WTC11 (cell line): ENCODE results near the gene DHFR. TPM values are rescaled to one million over a fixed set of nuclear protein-coding genes. Genes with fewer than 3 reads are reported as not detected.
A peak's percentile ranks its signal among the peaks of the same experiment; 100 is the strongest.

Source experiments
- ATAC-seq: fragments of 200-7000 bp; cut with Tn5 transposase; 2 replicates; pipeline ENCODE4 v1.10.0; 2021; ENCODE audit warnings: mild to moderate bottlenecking, moderate library complexity
- CTCF ChIA-PET: fragments of 300-600 bp; sonication (Branson Sonifier 250); formaldehyde crosslinking; loops from one replicate; lab custom pipeline; 2021; ENCODE audit warnings: antibody characterized with exemption; lab: Charles Lee
- POLR2A ChIA-PET: fragments of 350-600 bp; sonication (Branson Sonifier 250); formaldehyde crosslinking; loops from one replicate; lab custom pipeline; 2021; ENCODE audit warnings: antibody characterized with exemption; lab: Charles Lee
- DNase-seq: peaks from one replicate; pipeline ENCODE4 v3.0.0; 2021; ENCODE audit warnings: low spot score
- H3K27ac Mint-ChIP-seq: 2 replicates; pipeline ENCODE4 v1.8.0; 2021; ENCODE audit warnings: mixed read lengths
- H3K27me3 Mint-ChIP-seq: 2 replicates; pipeline ENCODE4 v1.8.0; 2021; ENCODE audit warnings: low read depth, mild to moderate bottlenecking, moderate library complexity, mixed read lengths
- H3K36me3 Mint-ChIP-seq: 2 replicates; pipeline ENCODE4 v1.8.0; 2021; ENCODE audit warnings: mixed read lengths
- H3K4me1 Mint-ChIP-seq: 2 replicates; pipeline ENCODE4 v1.8.0; 2022; ENCODE audit warnings: mixed read lengths
- H3K4me3 Mint-ChIP-seq: 2 replicates; pipeline ENCODE4 v1.8.0; 2021; ENCODE audit warnings: mild to moderate bottlenecking, moderate library complexity, mixed read lengths
- H3K9me3 Mint-ChIP-seq: 2 replicates; pipeline ENCODE4 v1.8.0; 2021; ENCODE audit warnings: mixed read lengths
- EMX1 ChIP-seq: fragments of 250-450 bp; sonication (Bioruptor Pico); IDR thresholded peaks from 2 replicates; pipeline ENCODE4 v1.8.0; 2021; ENCODE audit warnings: mild to moderate bottlenecking
- FOXJ3 ChIP-seq: sonication (generic); formaldehyde crosslinking; IDR thresholded peaks from 2 replicates; pipeline ENCODE4 v1.9.0; 2021; ENCODE audit warnings: missing genetic modification reagents, mild to moderate bottlenecking, borderline replicate concordance
- GABPB1 ChIP-seq: sonication (generic); formaldehyde crosslinking; IDR thresholded peaks from 2 replicates; pipeline ENCODE4 v1.8.1; 2023; ENCODE audit warnings: mild to moderate bottlenecking, missing genetic modification reagents
- GRHL2 ChIP-seq: fragments of 250-450 bp; sonication (Bioruptor Pico); IDR thresholded peaks from 2 replicates; pipeline ENCODE4 v1.8.0; 2022; ENCODE audit warnings: mild to moderate bottlenecking, moderate library complexity; ENCODE audit not compliant: insufficient replicate concordance, severe bottlenecking
- GTF2I ChIP-seq: fragments of 250-450 bp; sonication (Bioruptor Pico); conservative IDR thresholded peaks from 2 replicates; pipeline ENCODE4 v1.4.0; 2021; ENCODE audit warnings: mild to moderate bottlenecking
- MXD4 ChIP-seq: fragments of 250-450 bp; sonication (Bioruptor Pico); IDR thresholded peaks from 2 replicates; pipeline ENCODE4 v1.8.0; 2021; ENCODE audit warnings: mild to moderate bottlenecking, moderate library complexity, borderline replicate concordance
- MYBL2 ChIP-seq: sonication (generic); formaldehyde crosslinking; IDR thresholded peaks from 2 replicates; pipeline ENCODE4 v1.8.1; 2023; ENCODE audit warnings: mild to moderate bottlenecking, moderate library complexity, missing genetic modification reagents
- NFATC4 ChIP-seq: fragments of 250-450 bp; sonication (Bioruptor Pico); IDR thresholded peaks from 2 replicates; pipeline ENCODE4 v1.9.0; 2021; ENCODE audit warnings: mild to moderate bottlenecking
- OVOL2 ChIP-seq: fragments of 250-450 bp; sonication (Bioruptor Pico); IDR thresholded peaks from 2 replicates; pipeline ENCODE4 v1.9.0; 2021; ENCODE audit warnings: mild to moderate bottlenecking, borderline replicate concordance
- PRRX2 ChIP-seq: fragments of 250-450 bp; sonication (Bioruptor Pico); IDR thresholded peaks from 2 replicates; pipeline ENCODE4 v1.8.0; 2021; ENCODE audit warnings: mild to moderate bottlenecking
- RORB ChIP-seq: fragments of 250-450 bp; sonication (Bioruptor Pico); IDR thresholded peaks from 2 replicates; pipeline ENCODE4 v1.9.0; 2021; ENCODE audit warnings: mild to moderate bottlenecking
- TCF7 ChIP-seq: sonication (generic); formaldehyde crosslinking; IDR thresholded peaks from 2 replicates; pipeline ENCODE4 v1.8.0; 2022; ENCODE audit warnings: mild to moderate bottlenecking, low read depth, missing genetic modification reagents, moderate library complexity
- TEAD4 ChIP-seq: sonication (generic); formaldehyde crosslinking; IDR thresholded peaks from 2 replicates; pipeline ENCODE4 v1.8.0; 2022; ENCODE audit warnings: mild to moderate bottlenecking, missing genetic modification reagents
- ZBTB21 ChIP-seq: sonication (generic); formaldehyde crosslinking; IDR thresholded peaks from 2 replicates; pipeline ENCODE4 v1.8.1; 2023; ENCODE audit warnings: mild to moderate bottlenecking, missing genetic modification reagents, borderline replicate concordance
- ZNF416 ChIP-seq: fragments of 250-450 bp; sonication (Bioruptor Pico); IDR thresholded peaks from 2 replicates; pipeline ENCODE4 v1.9.0; 2021; ENCODE audit warnings: mild to moderate bottlenecking, inconsistent platforms
- total RNA-seq: library from RNA; stranded (reverse); gene quantifications from 3 replicates; pipeline ENCODE4 v1.2.3, GENCODE V29; 2021
- TF ChIP-seq, protein P1 (sequence below): sonication (generic); formaldehyde crosslinking; IDR thresholded peaks from 2 replicates; pipeline ENCODE4 v1.8.1; 2022; ENCODE audit warnings: missing genetic modification reagents, borderline replicate concordance
- TF ChIP-seq, protein P2 (sequence below): sonication (generic); formaldehyde crosslinking; IDR thresholded peaks from 2 replicates; pipeline ENCODE4 v1.8.0; 2022; ENCODE audit warnings: mild to moderate bottlenecking, missing genetic modification reagents
- TF ChIP-seq, protein P3 (sequence below): sonication (generic); formaldehyde crosslinking; conservative IDR thresholded peaks from 2 replicates; pipeline ENCODE4 v1.8.1; 2023; ENCODE audit warnings: mild to moderate bottlenecking, low read depth, missing genetic modification reagents, moderate library complexity
- TF ChIP-seq, protein P4 (sequence below): sonication (generic); formaldehyde crosslinking; IDR thresholded peaks from 2 replicates; pipeline ENCODE4 v1.8.1; 2023; ENCODE audit warnings: mild to moderate bottlenecking, missing genetic modification reagents, borderline replicate concordance
- TF ChIP-seq, protein P5 (sequence below): sonication (generic); formaldehyde crosslinking; IDR thresholded peaks from 2 replicates; pipeline ENCODE4 v1.8.1; 2023; ENCODE audit warnings: mild to moderate bottlenecking, missing genetic modification reagents, moderate library complexity

The DHFR gene
- total RNA-seq, 1 experiment from 2014 or later: 68.0 TPM

DNA sequence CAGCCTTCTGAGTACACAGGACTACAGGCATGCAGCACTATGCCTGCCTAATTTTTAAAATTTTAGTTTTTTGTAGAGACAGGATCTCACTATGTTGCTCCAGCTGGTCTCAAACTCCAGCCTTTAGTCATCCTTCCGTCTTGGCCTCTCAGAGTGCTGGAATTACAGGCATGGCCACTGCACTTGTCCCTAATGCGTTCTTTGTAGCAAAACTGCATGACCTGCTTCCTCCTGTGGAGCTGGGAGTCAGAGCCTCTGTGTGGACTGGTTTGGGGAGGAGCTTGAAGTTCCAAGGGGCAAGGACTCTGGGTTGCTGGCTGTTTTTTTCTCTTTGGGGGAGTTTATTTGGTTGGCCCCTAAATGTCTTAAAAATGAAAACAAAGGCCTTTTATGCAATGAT is 62.0 kb downstream of the DHFR start:
- H3K4me3 Mint-ChIP-seq: no peak overlapping the region
- CTCF ChIA-PET: interaction anchor here (0.5 to 1.4 kb wide), 2 partner anchors 22 to 247 kb away, joined by 4 to 5 read pairs; no protein-coding TSS in a partner anchor
- H3K4me1 Mint-ChIP-seq: peaks cover 8% of the 10 kb centered on the region
- peak; percentile 61 for ATAC-seq
- H3K27ac Mint-ChIP-seq: no peak overlapping the region; the same call in 1 of the 2 replicates
- no peaks in the 10 kb centered on the region for H3K27me3 Mint-ChIP-seq
- POLR2A ChIA-PET: interaction anchor here (0.6 kb wide), 2 partner anchors 104 to 105 kb away, joined by 3 read pairs; partner anchors contain the start of gene FAM151B
- TF ChIP-seq ZBTB21 (no peak), TCF7 (CRISPR knock-in tag) (no peak), RORB (CRISPR knock-in tag) (no peak), OVOL2 (no peak)
- TF ChIP-seq, protein P1, sequence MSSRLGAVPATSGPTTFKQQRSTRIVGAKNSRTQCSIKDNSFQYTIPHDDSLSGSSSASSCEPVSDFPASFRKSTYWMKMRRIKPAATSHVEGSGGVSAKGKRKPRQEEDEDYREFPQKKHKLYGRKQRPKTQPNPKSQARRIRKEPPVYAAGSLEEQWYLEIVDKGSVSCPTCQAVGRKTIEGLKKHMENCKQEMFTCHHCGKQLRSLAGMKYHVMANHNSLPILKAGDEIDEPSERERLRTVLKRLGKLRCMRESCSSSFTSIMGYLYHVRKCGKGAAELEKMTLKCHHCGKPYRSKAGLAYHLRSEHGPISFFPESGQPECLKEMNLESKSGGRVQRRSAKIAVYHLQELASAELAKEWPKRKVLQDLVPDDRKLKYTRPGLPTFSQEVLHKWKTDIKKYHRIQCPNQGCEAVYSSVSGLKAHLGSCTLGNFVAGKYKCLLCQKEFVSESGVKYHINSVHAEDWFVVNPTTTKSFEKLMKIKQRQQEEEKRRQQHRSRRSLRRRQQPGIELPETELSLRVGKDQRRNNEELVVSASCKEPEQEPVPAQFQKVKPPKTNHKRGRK: no peak
- TF ChIP-seq, protein P2, sequence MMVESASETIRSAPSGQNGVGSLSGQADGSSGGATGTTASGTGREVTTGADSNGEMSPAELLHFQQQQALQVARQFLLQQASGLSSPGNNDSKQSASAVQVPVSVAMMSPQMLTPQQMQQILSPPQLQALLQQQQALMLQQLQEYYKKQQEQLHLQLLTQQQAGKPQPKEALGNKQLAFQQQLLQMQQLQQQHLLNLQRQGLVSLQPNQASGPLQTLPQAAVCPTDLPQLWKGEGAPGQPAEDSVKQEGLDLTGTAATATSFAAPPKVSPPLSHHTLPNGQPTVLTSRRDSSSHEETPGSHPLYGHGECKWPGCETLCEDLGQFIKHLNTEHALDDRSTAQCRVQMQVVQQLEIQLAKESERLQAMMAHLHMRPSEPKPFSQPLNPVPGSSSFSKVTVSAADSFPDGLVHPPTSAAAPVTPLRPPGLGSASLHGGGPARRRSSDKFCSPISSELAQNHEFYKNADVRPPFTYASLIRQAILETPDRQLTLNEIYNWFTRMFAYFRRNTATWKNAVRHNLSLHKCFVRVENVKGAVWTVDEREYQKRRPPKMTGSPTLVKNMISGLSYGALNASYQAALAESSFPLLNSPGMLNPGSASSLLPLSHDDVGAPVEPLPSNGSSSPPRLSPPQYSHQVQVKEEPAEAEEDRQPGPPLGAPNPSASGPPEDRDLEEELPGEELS (CRISPR knock-in tag): no peak
- DNase-seq: no peak
- H3K36me3 Mint-ChIP-seq: no peaks in the 10 kb centered on the region
- no peaks in the 10 kb centered on the region for H3K9me3 Mint-ChIP-seq

DNA sequence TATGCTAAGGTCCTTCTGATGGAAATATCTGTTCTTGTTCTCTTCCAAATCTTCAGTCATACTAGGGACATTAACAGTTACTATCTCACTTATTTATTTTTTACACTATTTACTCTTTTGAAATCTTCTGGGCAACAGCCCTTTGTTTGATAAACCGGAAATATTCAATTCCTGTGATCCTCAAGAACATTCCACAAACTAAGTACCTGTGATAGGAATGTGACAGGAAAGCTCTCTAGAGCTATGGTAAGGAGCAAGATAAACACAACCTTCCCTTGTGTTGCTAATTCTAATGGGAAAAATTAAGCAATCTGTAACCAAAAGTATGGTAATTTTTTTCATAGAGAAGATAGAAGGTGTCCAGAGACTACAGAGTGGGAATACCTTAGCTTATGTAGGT is 62.7 kb downstream of the DHFR start:
- no peak overlapping the region for H3K27ac Mint-ChIP-seq
- CTCF ChIA-PET: no interaction called here
- no peak overlapping the region for H3K4me3 Mint-ChIP-seq
- peaks cover 8% of the 10 kb centered on the region for H3K4me1 Mint-ChIP-seq
- TF ChIP-seq, protein P3, sequence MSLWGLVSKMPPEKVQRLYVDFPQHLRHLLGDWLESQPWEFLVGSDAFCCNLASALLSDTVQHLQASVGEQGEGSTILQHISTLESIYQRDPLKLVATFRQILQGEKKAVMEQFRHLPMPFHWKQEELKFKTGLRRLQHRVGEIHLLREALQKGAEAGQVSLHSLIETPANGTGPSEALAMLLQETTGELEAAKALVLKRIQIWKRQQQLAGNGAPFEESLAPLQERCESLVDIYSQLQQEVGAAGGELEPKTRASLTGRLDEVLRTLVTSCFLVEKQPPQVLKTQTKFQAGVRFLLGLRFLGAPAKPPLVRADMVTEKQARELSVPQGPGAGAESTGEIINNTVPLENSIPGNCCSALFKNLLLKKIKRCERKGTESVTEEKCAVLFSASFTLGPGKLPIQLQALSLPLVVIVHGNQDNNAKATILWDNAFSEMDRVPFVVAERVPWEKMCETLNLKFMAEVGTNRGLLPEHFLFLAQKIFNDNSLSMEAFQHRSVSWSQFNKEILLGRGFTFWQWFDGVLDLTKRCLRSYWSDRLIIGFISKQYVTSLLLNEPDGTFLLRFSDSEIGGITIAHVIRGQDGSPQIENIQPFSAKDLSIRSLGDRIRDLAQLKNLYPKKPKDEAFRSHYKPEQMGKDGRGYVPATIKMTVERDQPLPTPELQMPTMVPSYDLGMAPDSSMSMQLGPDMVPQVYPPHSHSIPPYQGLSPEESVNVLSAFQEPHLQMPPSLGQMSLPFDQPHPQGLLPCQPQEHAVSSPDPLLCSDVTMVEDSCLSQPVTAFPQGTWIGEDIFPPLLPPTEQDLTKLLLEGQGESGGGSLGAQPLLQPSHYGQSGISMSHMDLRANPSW: no peak
- TF ChIP-seq, protein P4, sequence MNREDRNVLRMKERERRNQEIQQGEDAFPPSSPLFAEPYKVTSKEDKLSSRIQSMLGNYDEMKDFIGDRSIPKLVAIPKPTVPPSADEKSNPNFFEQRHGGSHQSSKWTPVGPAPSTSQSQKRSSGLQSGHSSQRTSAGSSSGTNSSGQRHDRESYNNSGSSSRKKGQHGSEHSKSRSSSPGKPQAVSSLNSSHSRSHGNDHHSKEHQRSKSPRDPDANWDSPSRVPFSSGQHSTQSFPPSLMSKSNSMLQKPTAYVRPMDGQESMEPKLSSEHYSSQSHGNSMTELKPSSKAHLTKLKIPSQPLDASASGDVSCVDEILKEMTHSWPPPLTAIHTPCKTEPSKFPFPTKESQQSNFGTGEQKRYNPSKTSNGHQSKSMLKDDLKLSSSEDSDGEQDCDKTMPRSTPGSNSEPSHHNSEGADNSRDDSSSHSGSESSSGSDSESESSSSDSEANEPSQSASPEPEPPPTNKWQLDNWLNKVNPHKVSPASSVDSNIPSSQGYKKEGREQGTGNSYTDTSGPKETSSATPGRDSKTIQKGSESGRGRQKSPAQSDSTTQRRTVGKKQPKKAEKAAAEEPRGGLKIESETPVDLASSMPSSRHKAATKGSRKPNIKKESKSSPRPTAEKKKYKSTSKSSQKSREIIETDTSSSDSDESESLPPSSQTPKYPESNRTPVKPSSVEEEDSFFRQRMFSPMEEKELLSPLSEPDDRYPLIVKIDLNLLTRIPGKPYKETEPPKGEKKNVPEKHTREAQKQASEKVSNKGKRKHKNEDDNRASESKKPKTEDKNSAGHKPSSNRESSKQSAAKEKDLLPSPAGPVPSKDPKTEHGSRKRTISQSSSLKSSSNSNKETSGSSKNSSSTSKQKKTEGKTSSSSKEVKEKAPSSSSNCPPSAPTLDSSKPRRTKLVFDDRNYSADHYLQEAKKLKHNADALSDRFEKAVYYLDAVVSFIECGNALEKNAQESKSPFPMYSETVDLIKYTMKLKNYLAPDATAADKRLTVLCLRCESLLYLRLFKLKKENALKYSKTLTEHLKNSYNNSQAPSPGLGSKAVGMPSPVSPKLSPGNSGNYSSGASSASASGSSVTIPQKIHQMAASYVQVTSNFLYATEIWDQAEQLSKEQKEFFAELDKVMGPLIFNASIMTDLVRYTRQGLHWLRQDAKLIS (CRISPR knock-in tag): no peak
- no peak for TF ChIP-seq NFATC4 (CRISPR knock-in tag)
- no peak for TF ChIP-seq GABPB1 (CRISPR knock-in tag)
- DNase-seq (no peak), ATAC-seq (no peak)
- POLR2A ChIA-PET: interaction anchor here (0.6 kb wide), 1 partner anchor 104 kb away, joined by 3 read pairs; the partner anchor contains the start of gene FAM151B
- H3K36me3 Mint-ChIP-seq: no peaks in the 10 kb centered on the region
- no peaks in the 10 kb centered on the region for H3K27me3 Mint-ChIP-seq
- H3K9me3 Mint-ChIP-seq: no peaks in the 10 kb centered on the region

DNA sequence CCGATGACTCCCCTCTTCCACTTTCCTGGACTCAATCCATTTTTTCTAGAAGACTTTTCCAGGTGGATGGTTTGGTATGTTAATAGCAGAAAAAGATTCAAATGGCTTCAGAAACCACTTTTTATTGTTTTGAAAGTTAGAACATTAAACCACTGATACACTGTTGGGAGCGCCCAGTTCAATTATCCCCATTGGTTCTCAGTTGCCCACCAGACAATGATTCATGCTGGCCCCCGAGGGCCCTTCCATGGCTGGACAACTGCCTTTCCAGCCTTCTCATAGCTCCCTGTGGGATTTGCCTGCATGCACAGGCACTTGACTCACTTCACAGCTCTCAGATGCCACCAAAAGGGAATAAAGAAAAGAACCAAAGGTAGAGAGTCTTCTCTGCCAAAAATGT is 63.4 kb downstream of the DHFR start:
- H3K27me3 Mint-ChIP-seq: no peaks in the 10 kb centered on the region
- ChIA-PET CTCF (no interaction called here), POLR2A (no interaction called here)
- no peak overlapping the region for H3K4me3 Mint-ChIP-seq
- no peaks in the 10 kb centered on the region for H3K36me3 Mint-ChIP-seq
- H3K9me3 Mint-ChIP-seq: no peaks in the 10 kb centered on the region
- peaks cover 8% of the 10 kb centered on the region for H3K4me1 Mint-ChIP-seq
- H3K27ac Mint-ChIP-seq: no peak overlapping the region
- DNase-seq: no peak
- no peak for ATAC-seq
- no peak for TF ChIP-seq MYBL2 (CRISPR knock-in tag)
- TF ChIP-seq ZNF416 (CRISPR knock-in tag): no peak
- TF ChIP-seq FOXJ3: no peak
- no peak for TF ChIP-seq MXD4 (CRISPR knock-in tag)
- TF ChIP-seq EMX1 (CRISPR knock-in tag): no peak
- TF ChIP-seq GTF2I (CRISPR knock-in tag): no peak
- TF ChIP-seq, protein P3: no peak
- no peak for TF ChIP-seq PRRX2 (CRISPR knock-in tag)
- TF ChIP-seq, protein P5, sequence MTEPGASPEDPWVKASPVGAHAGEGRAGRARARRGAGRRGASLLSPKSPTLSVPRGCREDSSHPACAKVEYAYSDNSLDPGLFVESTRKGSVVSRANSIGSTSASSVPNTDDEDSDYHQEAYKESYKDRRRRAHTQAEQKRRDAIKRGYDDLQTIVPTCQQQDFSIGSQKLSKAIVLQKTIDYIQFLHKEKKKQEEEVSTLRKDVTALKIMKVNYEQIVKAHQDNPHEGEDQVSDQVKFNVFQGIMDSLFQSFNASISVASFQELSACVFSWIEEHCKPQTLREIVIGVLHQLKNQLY (CRISPR knock-in tag): no peak
- TF ChIP-seq GRHL2 (CRISPR knock-in tag): no peak
- no peak for TF ChIP-seq TEAD4 (CRISPR knock-in tag)
